HG03135 (cell line): Measurements from ENCODE around the gene HTRA1.

Source experiments
- ATAC-seq: cut with Tn5 transposase; IDR thresholded peaks from one replicate; pipeline ENCODE4 v1.9.1; 2021; ENCODE audit warnings: mild to moderate bottlenecking, moderate library complexity; ENCODE audit not compliant: unreplicated experiment

The HTRA1 gene

DNA sequence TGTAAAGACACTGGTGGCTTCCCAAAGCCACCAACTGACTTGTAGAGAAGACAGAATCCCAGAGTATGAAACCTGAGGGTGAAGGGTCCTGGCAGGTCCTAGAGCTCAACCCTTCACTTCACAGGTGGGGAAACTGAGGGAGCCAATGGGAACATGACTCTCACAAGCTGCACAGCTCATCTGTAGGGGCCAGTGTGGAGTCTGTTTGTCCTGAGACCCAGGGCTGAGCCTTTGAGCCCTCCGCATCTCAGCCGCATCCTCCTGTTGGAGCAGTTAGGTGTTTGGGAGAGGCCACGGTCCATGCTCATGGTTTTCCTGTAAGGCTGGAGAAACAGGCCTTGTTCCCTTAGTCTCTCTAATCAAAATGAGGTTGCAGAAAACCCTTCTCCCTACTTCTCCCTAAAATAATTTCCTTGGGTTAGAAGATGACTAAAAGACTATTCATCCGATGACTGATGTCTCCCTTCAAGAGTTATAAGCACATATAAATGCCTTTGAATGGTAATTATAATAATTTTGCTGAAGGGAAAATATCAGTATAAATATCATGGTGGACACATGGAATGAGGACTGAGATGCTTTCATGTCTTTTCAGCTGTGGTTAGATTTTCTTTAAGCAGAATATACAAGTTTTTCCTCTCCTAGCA is 10.3 kb downstream of the HTRA1 start:
- no peak for ATAC-seq

DNA sequence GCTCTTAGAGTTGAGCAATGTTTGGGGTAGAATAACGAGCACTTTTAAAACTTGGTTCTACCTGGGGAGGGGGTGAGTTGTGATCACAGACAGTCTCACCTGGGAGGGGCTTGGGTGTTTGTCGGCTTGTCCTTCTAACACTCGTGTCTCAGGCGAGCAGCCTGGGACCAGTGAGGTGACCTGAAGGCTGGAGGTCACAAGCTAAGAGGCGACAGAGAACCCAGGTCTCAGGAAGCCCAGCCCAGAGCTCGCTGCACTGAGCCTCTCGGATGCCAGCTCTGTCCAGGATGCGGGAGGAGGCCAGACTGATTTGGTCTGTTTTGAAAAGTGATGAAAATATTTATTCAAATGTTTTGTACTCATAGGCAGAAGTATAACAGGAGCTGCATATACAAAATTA is 11.8 kb downstream of the HTRA1 start:
- no peak for ATAC-seq

DNA sequence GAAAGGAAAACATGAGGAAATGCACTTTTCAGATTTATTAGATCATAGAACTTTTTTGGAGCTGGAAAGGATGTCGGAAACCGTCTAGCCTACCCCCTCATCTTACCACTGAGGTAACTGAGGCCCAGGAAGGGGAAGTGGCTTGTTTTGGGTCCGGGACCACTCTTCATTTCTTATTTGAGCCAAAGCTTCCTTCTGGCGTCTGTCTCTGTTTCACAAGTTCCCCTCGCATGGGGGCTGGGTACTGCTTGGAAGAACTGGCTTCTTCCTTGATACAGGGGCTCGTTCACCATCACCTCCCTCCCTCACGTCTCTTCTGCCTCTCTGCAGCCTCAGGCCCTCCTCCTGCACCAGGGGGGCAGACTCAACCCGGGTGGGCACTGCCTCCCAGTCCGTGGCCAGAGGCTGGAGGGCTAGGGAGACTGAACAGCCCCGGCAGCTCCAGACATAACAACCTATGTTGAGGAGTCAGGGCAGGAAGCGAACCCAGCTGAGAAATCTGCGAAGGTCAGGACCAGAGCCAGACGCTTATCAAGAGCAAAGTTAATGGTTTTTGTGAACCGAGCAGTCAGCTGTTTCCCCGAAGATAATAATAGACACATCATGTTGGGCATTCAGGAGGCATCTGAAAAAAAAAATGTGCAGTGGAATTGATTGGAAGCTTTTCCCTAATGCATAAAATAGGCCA is 12.9 kb downstream of the HTRA1 start:
- no peak for ATAC-seq

DNA sequence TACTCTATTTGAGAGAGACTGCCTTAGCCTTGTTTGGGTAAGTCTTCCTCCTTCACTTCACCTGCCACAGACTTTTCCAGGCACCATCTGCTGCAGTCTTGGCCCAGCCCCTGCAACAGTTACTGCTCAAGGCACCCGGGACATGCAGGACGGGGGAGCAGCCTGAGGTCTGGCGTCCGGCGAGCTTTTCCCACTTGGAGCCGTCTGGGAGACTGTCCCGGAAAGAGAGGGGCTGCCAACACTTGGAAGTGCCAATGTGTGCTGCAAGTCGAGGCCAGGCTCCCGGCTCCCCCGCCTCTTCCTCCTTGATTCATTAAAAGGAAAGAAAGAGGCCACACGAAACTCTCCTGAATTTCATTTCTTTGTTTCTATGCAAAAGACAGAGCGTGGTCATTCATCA is 13.7 kb downstream of the HTRA1 start:
- no peak for ATAC-seq

DNA sequence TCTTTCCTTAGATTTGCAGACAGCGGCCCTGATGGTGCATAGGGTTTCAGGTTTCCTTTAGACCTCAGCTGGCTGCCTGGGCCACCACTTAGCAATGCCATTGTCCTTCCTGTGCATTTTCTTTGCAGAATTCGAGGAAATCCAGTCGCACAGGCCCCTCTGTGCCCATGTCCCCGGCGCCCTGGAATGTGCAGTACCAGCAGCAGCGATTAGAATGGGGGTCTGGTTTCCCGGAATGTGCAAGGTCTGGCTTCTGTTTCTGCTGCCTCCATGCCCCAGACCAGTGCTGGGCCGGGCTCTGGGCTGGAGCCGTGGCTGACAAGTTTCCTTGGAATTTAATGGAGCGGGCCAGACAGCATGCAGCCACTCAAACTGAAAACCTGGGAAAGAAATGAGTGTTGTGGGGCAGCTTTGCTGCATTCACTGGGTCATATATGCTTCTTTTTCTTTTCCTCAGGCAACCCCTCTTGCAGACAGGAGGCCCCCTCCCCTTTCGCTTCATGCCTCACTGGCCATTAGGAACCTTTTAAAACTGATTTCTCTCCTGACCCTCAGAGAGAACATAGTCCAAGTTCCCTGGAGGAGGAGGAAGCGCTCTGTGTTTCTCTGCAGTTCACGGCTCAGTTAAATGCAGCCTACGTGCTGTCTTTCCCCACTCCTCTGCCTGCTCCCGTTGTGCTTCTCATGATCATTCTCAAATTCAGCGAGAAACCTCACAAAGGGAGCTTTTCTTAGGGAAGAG is 14.4 kb downstream of the HTRA1 start:
- ATAC-seq = no peak

DNA sequence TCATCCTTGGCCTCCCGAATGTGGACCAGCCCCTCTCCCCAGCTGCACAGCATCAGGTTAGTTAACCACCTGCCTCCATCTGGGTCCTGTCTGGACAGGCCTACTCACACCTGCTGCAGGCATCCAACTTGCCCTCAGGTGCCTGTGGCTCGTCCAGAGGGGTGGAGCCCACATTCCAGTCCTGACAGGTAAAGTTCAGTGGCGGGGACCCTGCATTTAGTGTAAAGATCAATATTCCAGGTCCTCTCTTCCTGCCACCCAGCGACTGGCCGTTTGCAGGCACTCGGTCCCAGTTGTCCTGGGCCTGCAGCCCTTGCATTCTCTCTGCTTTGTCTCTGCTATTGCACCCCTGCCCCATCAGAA is 15.0 kb downstream of the HTRA1 start:
- ATAC-seq = no peak

DNA sequence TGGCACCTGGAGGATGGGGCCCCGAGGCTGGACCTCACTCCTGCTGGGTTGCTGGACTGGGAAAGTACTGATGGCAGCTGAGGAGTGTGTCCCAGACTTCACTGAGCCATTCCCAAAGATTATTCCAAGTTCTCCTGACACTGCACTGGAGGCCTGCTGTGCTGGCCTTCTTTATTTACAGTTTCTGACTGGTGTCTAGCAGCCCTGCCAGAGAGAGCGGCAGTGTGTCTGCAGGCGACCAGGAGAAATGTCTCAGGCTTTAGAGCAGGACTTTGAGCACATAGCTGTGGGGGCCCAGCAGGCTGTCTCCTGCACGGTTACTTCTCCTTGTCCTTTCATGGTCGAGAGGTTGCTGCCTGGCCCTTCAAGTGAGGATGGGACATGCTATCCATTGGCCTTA is 16.1 kb downstream of the HTRA1 start:
- no peak for ATAC-seq

DNA sequence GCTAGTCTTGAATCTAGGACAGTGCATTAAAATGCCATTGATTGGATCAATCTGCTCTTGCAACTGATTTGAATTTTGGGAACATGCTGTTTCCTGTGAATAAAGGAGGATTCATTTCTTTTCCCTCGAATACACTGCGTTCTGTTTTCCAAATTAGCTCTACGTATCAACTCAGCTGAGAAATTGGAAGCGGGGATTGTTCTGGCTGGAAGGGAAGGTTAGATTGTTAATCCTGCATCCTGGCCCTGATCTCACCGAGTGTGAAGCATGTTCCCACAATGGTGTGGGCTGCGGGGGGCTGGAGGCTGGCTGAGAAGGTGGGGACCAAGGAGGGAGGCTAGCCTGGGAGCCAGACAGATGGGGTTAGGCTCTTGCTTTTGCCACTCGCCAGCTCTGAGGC is 17.6 kb downstream of the HTRA1 start:
- no peak for ATAC-seq

DNA sequence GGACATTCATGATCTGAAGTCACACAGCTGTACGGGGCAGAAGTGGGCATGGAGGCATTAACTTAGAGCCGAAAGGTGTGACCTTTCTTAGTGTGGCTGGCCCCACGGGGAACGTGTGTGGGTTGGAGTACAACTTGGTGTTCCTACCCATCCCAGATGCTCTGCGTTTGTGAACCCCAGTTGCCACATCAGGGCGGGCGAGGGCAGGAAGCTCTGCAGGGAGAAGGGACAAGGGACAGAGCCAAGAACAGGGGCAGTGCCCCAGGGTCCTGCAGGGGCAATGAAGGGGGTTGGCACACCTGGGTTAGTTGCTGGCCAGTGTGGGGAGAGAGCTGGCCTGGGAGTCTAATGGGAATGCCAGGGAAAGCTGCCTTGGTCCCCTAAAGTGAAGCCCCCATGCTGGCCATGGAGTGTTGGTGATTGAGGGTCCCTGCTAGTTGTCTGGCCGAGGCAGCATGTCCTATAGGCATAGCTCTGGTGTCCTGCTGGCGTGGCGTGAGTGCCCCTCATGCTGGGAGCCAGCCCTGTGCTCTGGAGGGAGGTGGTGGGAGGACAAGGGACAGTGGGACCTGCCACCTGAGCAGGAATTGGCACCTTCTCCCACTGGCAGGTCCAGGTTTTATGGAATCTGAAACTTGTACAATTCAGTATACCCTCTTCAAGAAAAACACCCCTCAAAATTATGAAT is 18.9 kb downstream of the HTRA1 start:
- ATAC-seq = no peak

DNA sequence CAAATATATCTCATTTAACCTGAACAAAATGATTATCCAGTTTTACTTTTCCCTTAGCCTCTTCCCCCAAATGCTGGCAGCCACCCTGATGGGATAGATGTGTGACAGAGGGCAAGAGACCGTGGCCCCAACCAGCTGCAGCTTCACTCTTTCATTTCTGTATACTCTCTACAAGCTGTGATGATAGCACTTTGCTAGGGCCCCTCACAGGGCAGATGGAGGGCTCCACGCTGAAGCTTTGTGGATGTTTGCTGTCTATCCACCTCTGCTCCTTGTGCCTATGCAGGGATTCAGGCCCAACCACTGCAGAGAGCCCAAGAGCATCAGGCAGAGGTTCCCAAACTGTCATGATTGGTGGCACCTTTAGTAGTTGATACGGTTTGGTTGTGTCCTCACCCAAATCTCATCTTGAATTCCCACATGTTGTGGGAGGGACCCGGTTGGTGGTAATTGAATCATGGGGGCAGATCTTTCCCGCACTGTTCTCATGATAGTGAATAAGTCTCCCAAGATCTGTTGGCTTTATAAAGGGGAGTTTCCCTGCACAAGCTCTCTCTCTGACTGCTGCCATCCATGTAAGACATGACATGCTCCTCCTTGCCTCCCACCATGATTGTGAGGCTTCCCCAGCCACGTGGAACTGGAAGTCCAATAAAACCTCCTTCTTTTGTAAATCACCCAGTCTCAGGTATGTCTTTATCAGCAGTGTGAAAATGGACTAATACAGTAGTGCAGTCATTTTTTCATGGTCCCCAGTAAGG is 20.1 kb downstream of the HTRA1 start:
- no peak for ATAC-seq

DNA sequence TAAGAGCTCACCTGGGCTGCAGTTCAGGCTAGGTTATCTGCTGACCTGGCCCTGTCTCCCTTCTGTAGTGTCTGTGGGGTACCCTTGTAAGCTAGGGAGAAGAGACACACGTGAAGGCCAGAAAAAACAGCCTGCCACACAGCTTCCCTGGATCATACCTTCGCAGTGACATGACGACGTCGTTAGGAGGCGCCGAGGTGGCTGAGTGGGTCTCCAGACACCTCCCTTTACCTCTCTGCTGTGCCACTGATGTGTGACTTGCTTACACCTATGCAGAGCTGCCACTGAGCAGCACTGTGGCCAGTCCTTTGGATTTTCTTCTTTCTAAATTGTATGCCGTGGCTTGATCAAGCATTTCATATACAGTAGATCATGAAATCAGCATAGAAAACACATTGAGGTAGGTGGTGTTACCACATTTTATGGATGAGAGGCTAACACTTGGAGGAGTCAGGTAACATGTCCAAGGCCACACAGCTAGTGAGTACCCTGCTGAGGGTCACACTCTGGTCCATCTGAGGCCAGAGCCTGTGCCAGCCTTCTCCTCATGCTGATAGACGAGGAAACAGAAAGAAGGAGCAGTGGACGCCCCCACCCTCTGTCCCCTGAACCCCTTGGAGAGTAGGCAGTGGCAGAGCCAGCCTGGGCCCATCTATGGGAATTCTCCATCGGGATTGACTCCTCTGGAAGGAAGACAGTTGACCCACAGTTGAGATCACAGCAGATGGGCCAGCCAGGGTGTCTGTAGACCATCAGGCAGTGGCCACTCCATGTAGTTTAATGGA is 23.1 kb downstream of the HTRA1 start:
- no peak for ATAC-seq

DNA sequence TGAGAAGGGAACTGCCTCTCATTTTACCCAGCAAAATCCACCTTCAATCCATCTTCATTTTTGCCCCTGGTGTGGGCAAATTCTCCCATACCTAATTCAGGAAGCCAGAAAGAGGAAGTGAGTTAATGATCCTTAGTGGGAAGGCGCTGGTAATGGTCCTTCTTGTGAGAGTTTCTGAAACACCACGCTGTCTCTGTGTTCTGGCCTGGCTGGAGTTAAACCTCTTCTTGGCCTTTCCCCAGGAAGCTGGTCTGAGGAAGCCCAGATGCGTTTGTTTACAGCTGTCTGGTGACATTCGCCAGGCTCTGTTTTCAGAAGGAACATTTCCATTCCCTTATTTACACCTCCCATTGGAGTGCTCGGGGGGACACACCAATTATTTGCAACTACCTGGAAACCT is 24.3 kb downstream of the HTRA1 start:
- no peak for ATAC-seq

DNA sequence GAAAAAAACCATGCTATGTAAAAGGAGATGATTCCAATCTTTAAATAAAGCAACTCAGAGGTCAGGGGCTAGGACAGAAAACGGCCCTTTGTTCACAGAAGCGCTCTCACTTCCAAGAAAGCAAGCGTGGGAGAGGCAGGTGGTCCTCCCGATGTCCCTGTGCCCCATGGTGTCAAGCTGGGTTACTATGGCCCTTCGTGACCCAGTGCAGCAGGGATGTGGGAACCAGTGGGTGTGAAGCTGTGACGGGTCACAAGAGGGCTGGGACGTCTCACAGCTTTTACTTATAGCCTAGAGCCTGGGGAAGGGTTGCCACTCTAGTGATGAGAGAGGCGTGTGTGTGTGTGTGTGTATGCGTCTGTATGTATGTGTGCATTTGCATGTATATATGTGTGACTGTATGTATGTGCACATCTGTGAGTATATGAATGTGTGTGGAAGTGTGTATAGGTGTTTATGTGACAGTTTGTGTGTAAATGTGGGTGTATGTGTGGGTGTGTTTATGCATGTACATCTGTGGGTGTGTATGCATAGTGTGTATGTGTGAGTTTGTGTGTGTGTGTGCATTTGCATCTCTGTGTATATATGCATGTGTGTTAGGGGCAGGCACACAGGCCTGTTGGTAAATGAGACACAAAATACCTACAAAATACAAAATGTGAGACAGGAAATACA is 25.2 kb downstream of the HTRA1 start:
- ATAC-seq = no peak

DNA sequence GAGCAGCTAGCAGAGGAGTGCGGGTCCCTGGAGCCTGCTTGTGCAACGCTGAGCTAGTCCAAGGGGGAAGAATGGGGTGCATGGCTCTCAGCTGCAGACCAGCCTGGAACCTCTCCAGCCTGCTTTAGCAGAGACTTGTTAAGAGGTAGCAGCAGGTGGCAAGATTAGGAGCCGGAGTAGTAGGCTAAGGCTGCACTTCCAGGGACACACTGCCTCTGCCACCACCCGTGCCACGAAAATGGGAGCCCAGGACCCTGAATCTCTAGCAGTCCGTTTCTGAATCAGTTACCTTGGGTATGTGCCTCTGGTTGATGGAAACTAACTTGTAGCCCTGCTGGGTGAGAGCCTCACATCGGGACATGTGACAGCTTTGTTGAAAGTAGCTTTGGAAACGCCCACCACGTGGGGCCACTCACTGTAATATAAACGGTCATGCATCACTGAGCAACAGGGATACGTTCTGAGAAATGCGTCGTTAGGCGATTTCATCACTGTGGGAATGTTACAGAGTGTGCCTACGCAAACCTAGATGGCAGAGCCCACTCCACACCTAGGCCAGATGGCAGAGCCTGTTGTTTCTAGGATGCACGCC is 25.9 kb downstream of the HTRA1 start:
- no peak for ATAC-seq

DNA sequence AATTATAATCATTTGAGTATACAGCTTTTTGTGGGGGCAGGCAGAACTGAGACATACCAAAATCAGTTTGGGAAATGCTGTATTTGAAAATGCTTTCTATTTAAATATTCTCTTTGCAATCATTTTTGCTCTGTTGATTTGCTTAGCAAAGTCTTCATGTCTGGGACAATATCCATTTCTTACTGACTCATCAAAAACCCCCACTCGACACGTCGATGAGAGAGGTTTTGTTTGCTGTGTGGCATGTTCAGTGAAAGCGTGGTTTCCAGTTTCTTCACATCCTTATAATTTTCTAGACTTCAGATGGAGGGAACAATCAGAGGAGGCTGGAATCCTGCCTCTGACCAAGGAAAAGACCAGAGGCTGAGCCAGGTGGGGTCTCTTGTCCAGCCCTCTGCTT is 28.9 kb downstream of the HTRA1 start:
- ATAC-seq = no peak

DNA sequence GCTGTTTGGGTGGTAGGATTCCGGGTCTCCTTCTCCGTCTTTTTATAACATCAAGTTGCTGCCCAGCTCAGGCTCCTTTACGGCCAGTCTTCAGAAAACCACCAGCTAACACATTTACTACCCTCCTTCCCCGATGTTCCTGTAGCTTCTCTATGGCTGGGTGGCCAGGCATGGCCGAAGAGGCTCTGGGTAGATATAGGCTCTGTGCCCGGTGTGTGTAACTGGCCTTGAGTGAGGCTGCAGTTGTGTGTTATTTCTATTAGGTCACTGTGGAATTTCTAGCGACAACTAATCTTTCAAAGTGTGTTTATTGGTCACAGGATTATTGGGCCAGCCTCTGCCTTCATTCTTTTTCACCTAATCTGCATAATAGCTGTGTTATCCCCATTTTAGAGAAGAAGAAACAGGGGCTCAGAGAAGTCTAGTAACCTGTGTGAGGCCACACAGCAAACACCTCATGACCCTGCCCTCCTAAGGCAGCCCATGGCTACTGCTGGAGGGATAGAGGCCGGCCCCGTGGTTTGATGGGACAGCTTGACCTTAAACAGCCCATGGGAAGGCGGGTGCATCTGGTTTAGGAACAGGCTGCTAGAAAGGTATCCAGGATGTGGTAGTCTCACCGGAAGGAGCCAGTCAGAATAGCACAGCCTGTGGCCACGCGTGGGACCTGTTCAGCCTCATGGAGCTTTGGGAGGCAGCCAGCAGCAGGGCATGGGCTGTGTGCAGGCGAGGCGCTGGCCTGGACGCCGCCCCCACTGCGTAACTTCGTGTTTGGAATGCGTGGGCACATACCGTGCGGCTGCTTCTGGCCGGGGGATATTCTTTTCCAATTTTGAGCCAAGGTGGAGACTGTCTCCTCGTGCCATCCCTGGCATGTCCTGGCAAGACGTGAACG is 29.7 kb downstream of the HTRA1 start:
- no peak for ATAC-seq

DNA sequence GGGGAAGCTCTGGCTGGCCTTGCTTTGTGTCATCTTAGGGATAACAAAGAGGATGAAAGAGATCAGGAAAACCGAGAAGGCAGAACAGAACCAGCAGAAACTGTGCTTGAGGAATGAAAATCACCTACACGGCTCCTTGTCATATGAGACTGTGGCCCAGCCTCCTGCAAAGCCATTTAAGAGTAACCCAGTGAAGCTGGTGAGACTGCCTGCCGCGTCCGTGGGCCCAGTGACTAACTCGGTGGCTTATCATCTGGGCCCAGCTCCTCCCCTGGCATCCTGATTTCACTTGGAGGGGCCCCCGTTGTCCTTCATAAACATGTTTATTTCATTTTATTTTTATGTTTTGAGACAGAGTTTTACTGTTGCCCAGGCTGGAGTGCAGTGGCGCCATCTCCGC is 30.7 kb downstream of the HTRA1 start:
- no peak for ATAC-seq

DNA sequence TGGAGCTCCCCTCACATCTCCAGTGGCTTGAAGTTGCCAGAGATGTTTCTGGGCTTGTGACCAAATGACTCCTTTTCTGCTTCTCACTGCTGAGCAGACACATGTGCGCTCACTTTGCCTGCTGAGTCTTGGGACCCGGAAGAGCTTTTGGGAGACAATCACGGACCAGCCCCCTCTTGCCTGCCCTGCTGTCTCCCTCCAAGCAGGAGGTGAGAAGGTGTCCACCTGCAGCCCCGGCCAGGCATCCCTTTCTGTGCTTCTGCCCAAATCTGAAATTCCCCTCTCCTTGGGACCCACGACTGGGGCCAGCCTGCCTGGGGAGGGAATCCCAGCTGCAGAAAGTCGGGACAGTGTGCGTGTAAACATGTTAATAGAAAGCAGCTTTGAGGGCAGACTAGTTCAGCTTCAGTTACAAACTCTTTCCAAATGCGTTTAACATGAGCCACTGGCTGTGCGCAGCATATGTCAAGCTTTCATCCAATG is 31.7 kb downstream of the HTRA1 start:
- ATAC-seq = no peak
